ENCODE measurements around the gene NDUFV1. TPM values are rescaled to one million over a fixed set of nuclear protein-coding genes. Genes with fewer than 3 reads are reported as not detected.
"Not testable (repeated sequence)": the region's sequence is repeated elsewhere in the genome, so short reads cannot be mapped to it uniquely, and the experiment has no call there.

NDUFV1 gene
- total RNA-seq, 1 experiment from 2014 or later = 250 TPM

DNA sequence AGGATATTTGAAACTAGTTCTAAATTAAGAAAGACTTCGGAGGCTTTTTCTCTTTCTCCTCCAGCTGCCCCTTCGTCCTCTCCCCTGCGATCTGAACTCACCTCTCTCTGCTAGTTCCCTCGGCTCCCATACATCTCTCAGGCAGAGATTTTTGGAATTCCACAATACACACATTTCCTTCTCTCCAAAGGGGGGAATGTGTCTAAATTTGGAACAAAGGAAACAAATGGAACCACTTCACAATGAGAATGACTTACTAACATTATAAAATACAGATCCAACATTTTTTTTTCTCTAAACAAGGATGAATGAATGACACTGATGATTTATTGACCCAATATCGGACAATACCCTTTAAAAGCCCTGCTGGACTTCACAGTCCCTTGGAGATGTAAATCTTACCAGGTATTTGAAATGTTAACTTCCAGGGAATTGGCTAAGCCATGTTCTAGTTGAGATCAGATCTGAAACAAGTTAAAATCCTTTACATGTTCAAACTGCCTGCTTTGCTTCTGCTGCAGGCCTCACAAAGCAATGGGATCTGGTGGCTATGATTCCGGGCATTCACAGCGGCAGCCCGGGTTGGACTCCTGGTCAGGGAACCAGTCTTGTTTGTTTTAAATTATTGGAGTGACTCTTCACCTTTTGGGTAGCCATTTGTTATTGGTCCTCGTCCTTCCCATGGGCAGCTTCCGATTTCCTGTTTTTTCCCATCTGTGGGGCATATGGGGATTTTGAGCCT lies 43.6 kb upstream of the NDUFV1 start:
- Histone ChIP-seq H3K27me3 (replicated peaks; ENCODE audit: insufficient read depth, low read depth, low read length, poor library complexity) (no peaks in the 10 kb centered on the region), H3K36me3 (ENCODE audit: insufficient read depth, low read length, poor library complexity, severe bottlenecking) (no peaks in the 10 kb centered on the region), H3K27ac (ENCODE audit: low read depth, low read length, poor library complexity, severe bottlenecking) (no peak overlapping the region), H3K9me3 (ENCODE audit: low read depth, low read length, poor library complexity, severe bottlenecking) (no peaks in the 10 kb centered on the region), H3K4me1 (ENCODE audit: insufficient read depth, low read length, poor library complexity, severe bottlenecking) (no peaks in the 10 kb centered on the region), H3K4me3 (ENCODE audit: low read depth, low read length, poor library complexity, severe bottlenecking) (no peak overlapping the region)
- intact Hi-C loops (cut with micrococcal nuclease; ENCODE audit: unreplicated experiment) = no loop called here
- BruUV-seq (replicated peaks) = no TSS peak
- POLR2A ChIA-PET (ENCODE audit: low non-redundant PET) = no interaction called here
- CTCF ChIA-PET = no interaction called here
- no peak for DNase-seq (ENCODE audit: low spot score)
- no peak for TF ChIP-seq EZH2 (IDR thresholded peaks at IDR 0.05; ENCODE audit: borderline replicate concordance, low read depth, low read length, poor library complexity, severe bottlenecking)
- TF ChIP-seq, protein P1, sequence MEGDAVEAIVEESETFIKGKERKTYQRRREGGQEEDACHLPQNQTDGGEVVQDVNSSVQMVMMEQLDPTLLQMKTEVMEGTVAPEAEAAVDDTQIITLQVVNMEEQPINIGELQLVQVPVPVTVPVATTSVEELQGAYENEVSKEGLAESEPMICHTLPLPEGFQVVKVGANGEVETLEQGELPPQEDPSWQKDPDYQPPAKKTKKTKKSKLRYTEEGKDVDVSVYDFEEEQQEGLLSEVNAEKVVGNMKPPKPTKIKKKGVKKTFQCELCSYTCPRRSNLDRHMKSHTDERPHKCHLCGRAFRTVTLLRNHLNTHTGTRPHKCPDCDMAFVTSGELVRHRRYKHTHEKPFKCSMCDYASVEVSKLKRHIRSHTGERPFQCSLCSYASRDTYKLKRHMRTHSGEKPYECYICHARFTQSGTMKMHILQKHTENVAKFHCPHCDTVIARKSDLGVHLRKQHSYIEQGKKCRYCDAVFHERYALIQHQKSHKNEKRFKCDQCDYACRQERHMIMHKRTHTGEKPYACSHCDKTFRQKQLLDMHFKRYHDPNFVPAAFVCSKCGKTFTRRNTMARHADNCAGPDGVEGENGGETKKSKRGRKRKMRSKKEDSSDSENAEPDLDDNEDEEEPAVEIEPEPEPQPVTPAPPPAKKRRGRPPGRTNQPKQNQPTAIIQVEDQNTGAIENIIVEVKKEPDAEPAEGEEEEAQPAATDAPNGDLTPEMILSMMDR (conservative IDR thresholded peaks at IDR 0.05; ENCODE audit: low read depth, low read length) = no peak

DNA sequence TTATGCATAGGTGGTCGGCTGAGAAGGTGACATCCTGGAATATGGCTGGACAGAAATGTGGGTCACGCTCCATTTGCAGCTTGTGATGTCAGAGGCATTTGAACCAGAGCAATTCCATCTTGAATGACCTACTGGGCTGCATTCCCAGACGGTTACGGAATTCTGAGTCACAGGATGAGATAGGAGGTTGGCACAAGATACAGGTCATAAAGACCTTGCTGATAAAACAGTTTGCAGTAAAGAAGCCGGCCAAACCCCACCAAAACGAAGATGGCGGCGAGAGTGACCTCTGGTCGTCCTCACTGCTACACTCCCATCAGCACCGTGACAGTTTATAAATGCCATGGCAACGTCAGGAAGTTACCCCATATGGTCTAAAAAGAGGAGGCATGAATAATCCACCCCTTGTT lies 43.0 kb upstream of the NDUFV1 start:
- H3K27me3 ChIP-seq (replicated peaks; ENCODE audit: insufficient read depth, low read depth, low read length, poor library complexity); H3K27ac ChIP-seq (ENCODE audit: low read depth, low read length, poor library complexity, severe bottlenecking); POLR2A ChIA-PET (ENCODE audit: low non-redundant PET); H3K9me3 ChIP-seq (ENCODE audit: low read depth, low read length, poor library complexity, severe bottlenecking); intact Hi-C loops (cut with micrococcal nuclease; ENCODE audit: unreplicated experiment); H3K36me3 ChIP-seq (ENCODE audit: insufficient read depth, low read length, poor library complexity, severe bottlenecking); H3K4me3 ChIP-seq (ENCODE audit: low read depth, low read length, poor library complexity, severe bottlenecking); CTCF ChIA-PET; DNase-seq (ENCODE audit: low spot score); BruUV-seq (replicated peaks); H3K4me1 ChIP-seq (ENCODE audit: insufficient read depth, low read length, poor library complexity, severe bottlenecking): not testable (repeated sequence)

DNA sequence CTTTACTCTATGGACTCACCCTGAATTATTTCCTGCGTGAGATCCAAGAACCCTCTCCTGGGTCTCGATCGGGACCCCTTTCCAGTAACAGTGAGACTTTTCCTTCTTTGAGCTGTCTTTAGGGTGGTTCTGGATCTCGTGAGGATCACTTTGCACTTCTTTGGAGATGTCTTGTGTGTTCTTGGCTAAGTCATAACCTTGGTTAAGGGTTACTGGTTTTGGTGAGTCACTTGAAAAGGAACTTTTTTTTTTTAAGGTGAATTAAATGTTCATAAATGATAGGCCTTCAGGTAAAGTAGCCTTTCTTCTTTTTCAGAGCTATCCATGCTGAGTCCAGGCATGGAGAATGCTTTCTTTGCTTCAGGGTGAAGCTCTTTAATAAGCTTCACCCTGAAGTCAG lies 42.5 kb upstream of the NDUFV1 start:
- no peaks in the 10 kb centered on the region for H3K9me3 ChIP-seq (ENCODE audit: low read depth, low read length, poor library complexity, severe bottlenecking)
- ChIA-PET POLR2A (ENCODE audit: low non-redundant PET) (interaction anchor here (0.7 kb wide), 1 partner anchor 56 kb away, joined by 3 read pairs; no protein-coding TSS in a partner anchor), CTCF (interaction anchor here (0.7 kb wide), 1 partner anchor 146 kb away, joined by 3 read pairs; no protein-coding TSS in a partner anchor)
- DNase-seq (ENCODE audit: low spot score) = no peak
- no TSS peak for BruUV-seq (replicated peaks)
- H3K36me3 ChIP-seq (ENCODE audit: insufficient read depth, low read length, poor library complexity, severe bottlenecking) = no peaks in the 10 kb centered on the region
- no peak overlapping the region for H3K27ac ChIP-seq (ENCODE audit: low read depth, low read length, poor library complexity, severe bottlenecking)
- no peak overlapping the region for H3K4me3 ChIP-seq (ENCODE audit: low read depth, low read length, poor library complexity, severe bottlenecking)
- intact Hi-C loops (cut with micrococcal nuclease; ENCODE audit: unreplicated experiment) = no loop called here
- H3K4me1 ChIP-seq (ENCODE audit: insufficient read depth, low read length, poor library complexity, severe bottlenecking) = no peaks in the 10 kb centered on the region
- H3K27me3 ChIP-seq (replicated peaks; ENCODE audit: insufficient read depth, low read depth, low read length, poor library complexity) = no peaks in the 10 kb centered on the region
- TF ChIP-seq EZH2 (IDR thresholded peaks at IDR 0.05; ENCODE audit: borderline replicate concordance, low read depth, low read length, poor library complexity, severe bottlenecking) = no peak
- TF ChIP-seq, protein P1 (conservative IDR thresholded peaks at IDR 0.05; ENCODE audit: low read depth, low read length) = no peak

DNA sequence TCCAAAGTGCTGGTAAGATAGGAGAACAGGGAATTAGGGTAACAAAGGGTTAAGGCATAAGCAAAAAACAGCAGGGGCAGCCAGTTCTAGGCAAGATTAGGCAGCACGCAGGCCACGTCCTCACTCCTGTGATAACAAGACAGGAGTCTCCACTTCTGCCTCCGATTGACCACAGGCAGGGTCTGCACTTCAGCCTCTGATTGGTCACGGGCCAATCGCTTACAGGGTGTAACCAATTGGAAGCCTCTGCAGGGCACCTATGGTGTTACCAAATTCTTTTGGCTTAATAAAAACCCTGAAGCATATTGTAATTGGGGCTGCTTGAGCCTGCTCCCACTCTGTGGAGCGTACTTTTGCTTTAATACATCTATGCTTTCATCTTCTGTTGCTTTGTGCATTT lies 35.3 kb upstream of the NDUFV1 start:
- intact Hi-C loops (cut with micrococcal nuclease; ENCODE audit: unreplicated experiment) = no loop called here
- POLR2A ChIA-PET (ENCODE audit: low non-redundant PET) = no interaction called here

More for the DNA sequence above, 35.3 kb upstream of the NDUFV1 start:
- Histone ChIP-seq H3K4me1 (ENCODE audit: insufficient read depth, low read length, poor library complexity, severe bottlenecking) (no peaks in the 10 kb centered on the region), H3K27me3 (replicated peaks; ENCODE audit: insufficient read depth, low read depth, low read length, poor library complexity) (no peaks in the 10 kb centered on the region), H3K36me3 (ENCODE audit: insufficient read depth, low read length, poor library complexity, severe bottlenecking) (no peaks in the 10 kb centered on the region), H3K4me3 (ENCODE audit: low read depth, low read length, poor library complexity, severe bottlenecking) (no peak overlapping the region), H3K27ac (ENCODE audit: low read depth, low read length, poor library complexity, severe bottlenecking) (no peak overlapping the region), H3K9me3 (ENCODE audit: low read depth, low read length, poor library complexity, severe bottlenecking) (no peaks in the 10 kb centered on the region)
- BruUV-seq (replicated peaks) = no TSS peak
- TF ChIP-seq, protein P1 (conservative IDR thresholded peaks at IDR 0.05; ENCODE audit: low read depth, low read length) = no peak
- CTCF ChIA-PET = no interaction called here
- no peak for DNase-seq (ENCODE audit: low spot score)

All from A673 (cell line).